Right lung (tissue), 10 donors: ENCODE measurements around the gene ANXA10. TPM values are rescaled to one million over a fixed set of nuclear protein-coding genes. Genes with fewer than 3 reads are reported as not detected.
"Not testable (repeated sequence)": the region's sequence is repeated elsewhere in the genome, so short reads cannot be mapped to it uniquely, and the experiment has no call there.

Experiments
- DNase-seq, 2 donors: peaks; one replicate each; pipeline ENCODE4 v3.0.0-alpha.2; 2013
- long read RNA-seq, 8 donors: transcript quantifications; one replicate each; lab custom pipeline, GENCODE V29; 2026
- polyA plus RNA-seq, 5 donors: library from polyadenylated mRNA; unstranded; fragments of 120-200 nt; gene quantifications; one replicate each; pipeline versions ENCODE4 v1.2.1 to v1.2.3, GENCODE V29; 2013; ENCODE audit warnings: inconsistent platforms in 1 of 5, low replicate concordance in 1 of 5; ENCODE audit not compliant: insufficient read length in 5 of 5, insufficient read depth in 1 of 5

The ANXA10 gene, protein sequence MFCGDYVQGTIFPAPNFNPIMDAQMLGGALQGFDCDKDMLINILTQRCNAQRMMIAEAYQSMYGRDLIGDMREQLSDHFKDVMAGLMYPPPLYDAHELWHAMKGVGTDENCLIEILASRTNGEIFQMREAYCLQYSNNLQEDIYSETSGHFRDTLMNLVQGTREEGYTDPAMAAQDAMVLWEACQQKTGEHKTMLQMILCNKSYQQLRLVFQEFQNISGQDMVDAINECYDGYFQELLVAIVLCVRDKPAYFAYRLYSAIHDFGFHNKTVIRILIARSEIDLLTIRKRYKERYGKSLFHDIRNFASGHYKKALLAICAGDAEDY
- polyA plus RNA-seq, result under 1 TPM in 4 of 5 donors, not detected in 1; 0.08 to 0.39 (median 0.22) TPM
- long read RNA-seq, donor 1, result 0 reads
- long read RNA-seq, donor 2, result 0 reads
- long read RNA-seq, donor 3, result 0 reads
- long read RNA-seq, donor 4, result 0 reads
- long read RNA-seq, donor 5, result 0 reads
- long read RNA-seq, donor 6, partial matches to known transcripts, result 5 of 5 reads
- long read RNA-seq, donor 6, other reads (novel, unspliced or antisense), result 0 of 5 reads
- long read RNA-seq, donor 7, result 0 reads
- long read RNA-seq, donor 8, result 0 reads

DNA sequence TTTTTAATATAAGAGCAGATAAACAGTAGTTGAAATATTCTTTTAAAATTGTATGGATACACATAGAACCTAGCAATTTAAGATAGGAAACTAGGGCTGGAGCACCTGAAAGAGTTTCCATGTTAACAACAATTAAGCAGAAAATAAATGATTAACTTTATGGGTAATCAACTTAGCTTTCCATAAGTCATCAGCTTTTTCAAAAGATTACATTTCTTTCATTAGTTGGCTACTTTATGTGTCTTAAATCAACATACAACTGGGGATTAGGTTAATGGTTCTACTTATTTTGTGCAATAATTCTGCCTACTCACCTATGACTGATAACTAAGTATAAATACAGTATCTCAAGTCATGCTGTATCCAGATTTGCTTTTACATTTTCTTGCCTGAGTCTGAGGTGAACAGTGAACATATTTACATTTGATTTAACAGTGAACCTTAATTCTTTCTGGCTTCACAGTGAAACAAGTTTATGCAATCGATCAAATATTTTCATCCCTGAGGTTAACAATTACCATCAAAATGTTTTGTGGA is at the start of gene ANXA10:
TSS of gene ANXA10 (plus strand) at position 362 of the 537 bp plus-strand sequence. CDS start at position 526, 164 bp downstream.
- no peak for DNase-seq

DNA sequence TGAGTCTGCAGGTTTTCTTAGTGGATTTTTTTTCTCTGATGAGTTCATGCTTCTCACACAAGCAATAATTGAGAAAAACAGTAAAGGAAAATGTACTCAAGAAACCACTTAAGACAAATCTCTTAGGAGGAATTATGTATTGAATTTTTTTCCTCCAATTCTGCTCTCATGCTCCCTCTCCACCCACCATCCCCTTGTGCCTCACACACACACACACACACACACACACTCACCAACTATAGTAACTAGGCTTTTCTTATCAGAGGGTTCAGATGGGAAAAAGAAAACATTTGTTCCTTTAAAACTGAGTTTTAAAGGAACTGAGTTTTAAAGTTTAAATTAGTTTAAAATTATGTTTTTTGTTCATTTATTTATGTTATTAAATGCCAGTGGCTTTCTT is 47.0 kb upstream of the ANXA10 start:
- no peak for DNase-seq

GRCh38 chr4:168050002-168050401 is 42.3 kb upstream of the ANXA10 start:
- no peak for DNase-seq

- no peak for DNase-seq
Observed at GRCh38 chr4:168051526-168051925, 40.8 kb upstream of the ANXA10 start.

GRCh38 chr4:168057412-168057811 is 34.9 kb upstream of the ANXA10 start:
- no peak for DNase-seq

GRCh38 chr4:168059251-168059650 is 33.1 kb upstream of the ANXA10 start:
- DNase-seq, result no peak

DNA sequence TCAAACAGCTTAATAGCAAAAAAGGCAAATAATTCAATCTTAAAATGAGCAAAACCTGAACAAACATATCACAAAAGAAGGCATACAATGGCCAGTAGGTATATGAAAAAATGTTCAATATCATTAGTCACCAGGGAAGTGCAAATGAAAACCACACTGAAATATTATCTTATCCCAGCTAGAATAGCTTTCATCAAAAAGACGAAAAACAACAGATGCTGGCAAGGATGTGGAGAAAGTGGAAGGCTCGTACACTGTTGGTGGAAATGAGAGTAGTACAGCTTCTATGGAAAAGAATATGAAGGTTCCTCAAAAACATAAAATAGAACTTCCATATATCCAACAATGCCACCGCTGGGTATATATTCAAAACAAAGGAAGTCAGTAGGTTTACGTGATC is 29.3 kb upstream of the ANXA10 start:
- no peak for DNase-seq

GRCh38 chr4:168070903-168071302 is 21.4 kb upstream of the ANXA10 start:
- DNase-seq, result no peak

DNA sequence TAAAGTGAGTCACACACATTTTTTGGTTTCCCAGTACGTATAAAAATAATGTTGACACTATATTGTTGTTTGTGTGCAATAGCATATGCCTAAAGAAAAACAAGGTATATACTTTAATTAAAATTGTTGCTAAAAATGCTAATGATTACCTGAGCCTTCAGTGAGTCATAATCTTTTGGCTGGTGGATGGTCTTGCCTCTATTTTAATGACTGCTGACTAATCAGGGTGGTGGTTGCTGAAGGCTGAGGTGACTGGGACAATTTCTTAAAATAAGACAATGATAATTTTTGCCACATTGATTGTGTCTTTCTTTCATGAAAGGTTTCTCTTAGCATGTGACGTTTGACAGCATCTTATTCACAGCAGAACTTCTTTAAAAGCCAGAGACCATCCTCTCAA is 21.0 kb upstream of the ANXA10 start:
- DNase-seq, result no peak

GRCh38 chr4:168074861-168075260 is 17.5 kb upstream of the ANXA10 start:
- DNase-seq, result no peak

DNA sequence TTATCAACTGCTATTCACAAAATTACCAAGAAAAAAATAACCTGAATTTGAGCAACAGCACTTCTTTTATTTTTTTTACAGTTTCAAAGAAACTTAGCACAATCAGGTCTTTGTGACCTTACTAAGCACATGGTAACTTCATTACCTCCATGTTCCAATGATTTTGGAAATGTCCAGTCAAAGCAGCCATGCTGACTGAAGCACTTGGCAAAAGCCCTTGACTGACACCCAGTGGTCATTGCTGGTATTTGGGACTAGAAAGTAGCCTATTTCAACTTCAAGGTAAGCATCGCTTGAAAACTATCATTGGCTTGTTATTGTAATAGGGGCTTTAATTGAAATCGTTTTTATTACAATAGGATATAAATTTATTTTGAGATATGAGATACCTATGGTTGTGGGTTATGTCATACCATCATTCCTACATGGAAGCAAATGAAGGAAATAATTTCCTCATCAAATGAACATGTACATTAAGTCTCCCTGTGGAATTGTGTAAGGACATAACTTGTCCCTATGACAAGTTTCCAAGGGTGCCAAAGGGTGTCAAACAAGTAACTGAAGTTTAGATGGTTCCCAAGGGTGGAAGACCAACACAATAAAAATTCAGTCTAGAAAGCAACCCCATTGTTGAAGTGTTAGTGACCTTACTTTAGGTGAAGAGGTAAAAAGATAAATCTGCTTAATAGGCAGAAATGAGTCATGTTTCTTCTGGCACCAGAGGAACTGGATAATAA is 15.2 kb upstream of the ANXA10 start:
- DNase-seq, result peak; percentile 23 to 33

- no peak for DNase-seq
Observed at GRCh38 chr4:168077726-168078239, 14.6 kb upstream of the ANXA10 start.

GRCh38 chr4:168082379-168082778 is 10.0 kb upstream of the ANXA10 start:
- no peak for DNase-seq

DNA sequence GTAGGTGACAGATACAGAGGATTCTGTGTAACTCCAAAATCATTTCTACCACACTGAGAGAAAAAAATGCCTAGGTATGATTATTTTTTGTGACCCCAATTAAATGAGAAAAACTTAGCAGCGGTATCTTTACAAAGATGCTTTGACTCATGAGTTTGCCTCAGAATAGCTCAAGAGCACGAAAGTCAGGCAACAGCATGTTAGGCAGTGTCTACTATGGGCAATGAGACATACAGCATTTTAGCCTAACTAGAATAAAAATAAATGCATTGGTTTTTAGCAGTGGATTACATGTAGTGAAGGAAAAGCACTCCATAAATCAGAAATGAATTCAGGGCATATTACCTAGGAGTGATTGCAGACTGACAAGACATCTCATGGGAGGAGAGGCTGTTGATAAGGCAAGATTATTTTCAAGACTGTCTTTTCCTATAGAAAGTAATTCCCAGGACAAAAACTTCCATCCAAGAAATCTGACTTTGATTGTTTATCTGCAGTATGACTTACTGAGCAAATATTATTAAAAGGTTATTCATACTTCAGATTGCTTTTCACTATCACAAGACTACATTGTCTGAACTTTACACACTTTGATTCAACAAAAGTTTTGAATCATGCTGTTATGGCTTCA is 3.6 kb downstream of the ANXA10 start:
- no peak for DNase-seq

DNA sequence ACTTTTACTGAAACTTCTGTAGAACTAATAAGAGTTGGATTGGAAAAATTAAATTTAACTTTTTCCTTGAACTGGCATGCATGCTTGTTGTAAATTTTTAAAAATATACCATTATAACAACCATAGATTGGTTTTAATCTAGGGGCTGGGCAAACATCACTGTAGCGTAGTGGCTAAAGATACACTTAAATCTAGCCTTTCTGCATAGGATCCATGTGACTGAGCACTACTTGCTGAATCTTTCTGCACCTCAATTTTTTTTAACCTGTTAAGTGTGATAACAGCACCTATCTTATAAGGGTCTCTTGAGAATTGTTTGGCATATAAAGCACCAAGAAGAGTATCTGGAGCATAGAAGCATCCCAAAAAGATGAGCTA is 4.1 kb downstream of the ANXA10 start:
- DNase-seq, result no peak

GRCh38 chr4:168097161-168097560 is 4.8 kb downstream of the ANXA10 start:
- DNase-seq, result no peak

- no peak for DNase-seq
Observed at GRCh38 chr4:168098248-168098717, 5.9 kb downstream of the ANXA10 start.

GRCh38 chr4:168099195-168099594 is 6.9 kb downstream of the ANXA10 start:
- DNase-seq, result no peak

GRCh38 chr4:168101026-168101425 is 8.7 kb downstream of the ANXA10 start:
- DNase-seq, result no peak

DNA sequence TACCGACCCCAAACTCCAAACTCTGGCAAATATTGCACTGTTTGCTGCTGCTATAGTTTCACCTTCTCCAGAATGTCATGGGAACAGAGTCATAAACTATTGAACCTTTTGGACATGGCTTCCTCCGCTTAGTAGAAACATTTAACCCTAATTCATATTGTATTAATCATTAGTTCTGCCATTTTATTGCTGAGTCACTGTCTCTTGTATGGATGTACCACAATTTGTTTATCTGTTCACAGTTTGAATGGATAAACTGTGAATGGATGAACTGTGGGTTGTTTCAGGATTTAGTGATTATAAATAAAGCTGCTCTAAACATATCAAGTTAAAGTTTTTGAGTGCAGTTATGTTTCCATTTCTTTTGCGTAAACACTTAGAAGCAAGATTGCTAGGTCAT is 10.1 kb downstream of the ANXA10 start:
- DNase-seq, result no peak

DNA sequence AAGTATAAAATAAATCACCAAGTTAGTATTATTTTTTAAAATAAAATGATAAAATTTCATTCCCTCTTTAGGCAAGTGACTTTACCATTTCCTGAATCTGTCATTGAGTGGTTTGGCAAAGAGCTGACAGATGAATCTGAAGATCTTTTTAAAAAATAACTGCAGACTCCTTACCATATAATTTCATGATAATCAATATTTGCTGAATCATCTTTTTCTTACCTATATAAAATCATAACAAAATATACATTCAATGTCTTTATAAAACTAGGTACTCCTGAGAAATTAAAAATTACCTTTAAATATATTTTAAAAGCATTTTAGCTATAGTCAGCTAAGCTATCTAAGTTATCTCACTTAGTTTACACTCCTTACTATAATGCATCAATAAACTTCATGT is 17.2 kb downstream of the ANXA10 start:
- no peak for DNase-seq

- not testable (repeated sequence) for DNase-seq
Observed at GRCh38 chr4:168113059-168113458, 20.7 kb downstream of the ANXA10 start.
